GM12878 (cell line): Measurements from ENCODE around the gene IPCEF1. TPM values are rescaled to one million over a fixed set of nuclear protein-coding genes. Genes with fewer than 3 reads are reported as not detected.
A peak's percentile ranks its signal among the peaks of the same experiment; 100 is the strongest.

Source experiments
- BCL11A ChIP-seq: IDR thresholded peaks from 2 replicates; pipeline ENCODE4 v1.6.1; 2011; ENCODE audit warnings: low read depth, low read length
- CREB1 ChIP-seq: IDR thresholded peaks from 2 replicates; pipeline ENCODE4 v1.6.1; 2012; ENCODE audit warnings: low read depth, mild to moderate bottlenecking, inconsistent platforms
- EP300 ChIP-seq, 2 experiments: fragments of 150-350 bp in 1 of 2; IDR thresholded peaks; 2 replicates each; pipeline ENCODE4 v1.6.1; 2011 to 2012; ENCODE audit warnings: low read depth in 2 of 2, low read length in 2 of 2, borderline replicate concordance in 1 of 2, improper control_type of control experiment in 1 of 2, inconsistent platforms in 1 of 2; ENCODE audit not compliant: control insufficient read depth in 1 of 2
- HCFC1 ChIP-seq: fragments of 150-350 bp; IDR thresholded peaks from 2 replicates; pipeline ENCODE4 v1.6.1; 2014; ENCODE audit warnings: low read length
- JUNB ChIP-seq: IDR thresholded peaks from 2 replicates; pipeline ENCODE4 v1.6.1; 2016; ENCODE audit warnings: antibody characterized with exemption, mild to moderate bottlenecking
- KLF5 ChIP-seq: fragments of 450-650 bp; IDR thresholded peaks from 2 replicates; pipeline ENCODE4 v1.6.1; 2014; ENCODE audit warnings: mild to moderate bottlenecking; ENCODE audit not compliant: partially characterized antibody
- MTA3 ChIP-seq: IDR thresholded peaks from 2 replicates; pipeline ENCODE4 v1.6.1; 2012; ENCODE audit warnings: low read length, inconsistent platforms, borderline replicate concordance
- MYB ChIP-seq: fragments of 150-350 bp; IDR thresholded peaks from 2 replicates; pipeline ENCODE4 v1.6.1; 2014; ENCODE audit warnings: mild to moderate bottlenecking, low read depth, low read length, borderline replicate concordance
- NFYA ChIP-seq: IDR thresholded peaks from 2 replicates; pipeline ENCODE4 v1.6.1; 2011; ENCODE audit warnings: low read depth, mild to moderate bottlenecking, low read length, improper control_type of control experiment, borderline replicate concordance
- POLR2AphosphoS2 ChIP-seq: IDR thresholded peaks from 2 replicates; pipeline ENCODE4 v1.6.1; 2011; ENCODE audit warnings: low read depth, mild to moderate bottlenecking, low read length, improper control_type of control experiment, moderate library complexity
- POLR2AphosphoS5 ChIP-seq: IDR thresholded peaks from 2 replicates; pipeline ENCODE4 v1.6.1; 2011; ENCODE audit warnings: mild to moderate bottlenecking, low read length, inconsistent platforms
- SPI1 ChIP-seq: IDR thresholded peaks from 2 replicates; pipeline ENCODE4 v1.6.1; 2011; ENCODE audit warnings: low read depth, mild to moderate bottlenecking, low read length, moderate library complexity, borderline replicate concordance; ENCODE audit not compliant: insufficient read depth
- STAT1 ChIP-seq: fragments of 450-650 bp; conservative IDR thresholded peaks from 2 replicates; pipeline ENCODE4 v1.6.1; 2014; ENCODE audit warnings: antibody characterized with exemption, mild to moderate bottlenecking
- polyA plus RNA-seq, 11 experiments: library from polyadenylated mRNA; depleted of rRNA in 4 of 11; unstranded in 6 of 11; stranded (reverse) in 5 of 11; fragments of >200 nt; fragmentation: Nextera tagmentation in 4 of 11; fragmentation: Illumina TruSeq in 1 of 11; extraction: Ambion mirVana in 4 of 11; extraction: Trizol in 1 of 11; gene quantifications; 1 replicate in 1 of 11; 2 replicates in 10 of 11; pipeline versions ENCODE4 v1.2.1 to v1.2.3, GENCODE V29; 2011 to 2016; ENCODE audit warnings: inconsistent platforms in 2 of 11, missing spikeins in 2 of 11, low read depth in 1 of 11
- total RNA-seq, 4 experiments: library from RNA; depleted of rRNA in 3 of 4; stranded (reverse); fragments of >200 nt in 3 of 4; fragmentation: Illumina TruSeq in 1 of 4; extraction: Trizol in 1 of 4; gene quantifications; 2 replicates each; pipeline versions ENCODE4 v1.2.1 to v1.2.3, GENCODE V29; 2013 to 2021
- TF ChIP-seq, protein P1 (sequence below): IDR thresholded peaks from 2 replicates; pipeline ENCODE4 v1.6.1; 2012; ENCODE audit warnings: mild to moderate bottlenecking, low read depth, low read length
- TF ChIP-seq, protein P2 (sequence below): IDR thresholded peaks from 2 replicates; pipeline ENCODE4 v1.6.1; 2011; ENCODE audit warnings: borderline replicate concordance, low read depth, mild to moderate bottlenecking, moderate library complexity, mixed read lengths, low read length; ENCODE audit not compliant: insufficient read depth; ENCODE audit errors: extremely low read length
- TF ChIP-seq, protein P3 (sequence below): fragments of 450-650 bp; IDR thresholded peaks from 2 replicates; pipeline ENCODE4 v1.6.1; 2014; ENCODE audit warnings: mild to moderate bottlenecking
- TF ChIP-seq, protein P4 (sequence below): fragments of 450-650 bp; formaldehyde crosslinking; IDR thresholded peaks from 2 replicates; pipeline ENCODE4 v1.4.0; 2020; ENCODE audit warnings: mild to moderate bottlenecking, moderate library complexity
- TF ChIP-seq, protein P5 (sequence below): fragments of 450-650 bp; IDR thresholded peaks from 2 replicates; pipeline ENCODE4 v1.6.1; 2016; ENCODE audit warnings: mild to moderate bottlenecking

IPCEF1 gene
- total and polyA plus RNA-seq, 10 of the 15 experiments (the other 5 are each of a cell fraction or from before 2014, with no cell fraction given), result 1.3 to 137 (median 4.2) TPM

DNA sequence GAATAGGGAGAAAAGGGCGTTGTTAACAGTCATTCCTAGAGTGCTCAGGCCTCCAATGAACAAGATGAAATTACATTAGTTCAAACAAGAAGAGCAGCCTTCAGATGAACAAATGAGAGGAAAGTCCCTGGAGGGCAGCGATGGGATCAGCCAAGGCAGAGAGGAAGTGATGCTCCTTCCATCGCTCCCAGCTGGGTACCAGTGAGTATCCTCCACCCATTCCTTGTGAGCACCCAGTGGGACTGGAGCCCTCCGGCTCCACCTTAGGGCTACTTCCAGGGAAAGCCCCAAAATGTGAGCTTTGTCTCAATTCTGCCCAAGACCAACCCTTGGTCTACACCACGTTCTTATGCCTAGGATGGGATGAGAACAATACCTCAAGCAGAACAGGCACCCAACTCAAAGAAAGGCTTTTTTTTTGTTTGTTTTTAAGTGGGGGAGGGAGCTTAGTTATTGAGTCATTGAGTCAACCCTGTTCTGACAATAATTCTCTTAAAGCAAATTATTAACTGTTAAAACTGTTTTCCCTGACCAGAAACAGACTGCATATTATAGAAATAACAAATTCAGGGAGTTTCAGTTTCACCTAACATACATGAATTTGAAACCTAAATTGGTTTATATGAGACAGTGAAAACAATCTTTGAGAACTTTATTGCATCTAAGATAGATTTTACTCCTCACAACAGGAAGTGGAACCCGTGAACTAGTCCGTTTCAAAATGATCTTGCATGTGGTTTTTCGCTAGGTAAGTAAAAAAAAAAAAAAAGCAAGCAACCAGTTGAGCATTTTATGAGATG, 106.9 kb downstream of the IPCEF1 start (continued):
- TF ChIP-seq, protein P1, sequence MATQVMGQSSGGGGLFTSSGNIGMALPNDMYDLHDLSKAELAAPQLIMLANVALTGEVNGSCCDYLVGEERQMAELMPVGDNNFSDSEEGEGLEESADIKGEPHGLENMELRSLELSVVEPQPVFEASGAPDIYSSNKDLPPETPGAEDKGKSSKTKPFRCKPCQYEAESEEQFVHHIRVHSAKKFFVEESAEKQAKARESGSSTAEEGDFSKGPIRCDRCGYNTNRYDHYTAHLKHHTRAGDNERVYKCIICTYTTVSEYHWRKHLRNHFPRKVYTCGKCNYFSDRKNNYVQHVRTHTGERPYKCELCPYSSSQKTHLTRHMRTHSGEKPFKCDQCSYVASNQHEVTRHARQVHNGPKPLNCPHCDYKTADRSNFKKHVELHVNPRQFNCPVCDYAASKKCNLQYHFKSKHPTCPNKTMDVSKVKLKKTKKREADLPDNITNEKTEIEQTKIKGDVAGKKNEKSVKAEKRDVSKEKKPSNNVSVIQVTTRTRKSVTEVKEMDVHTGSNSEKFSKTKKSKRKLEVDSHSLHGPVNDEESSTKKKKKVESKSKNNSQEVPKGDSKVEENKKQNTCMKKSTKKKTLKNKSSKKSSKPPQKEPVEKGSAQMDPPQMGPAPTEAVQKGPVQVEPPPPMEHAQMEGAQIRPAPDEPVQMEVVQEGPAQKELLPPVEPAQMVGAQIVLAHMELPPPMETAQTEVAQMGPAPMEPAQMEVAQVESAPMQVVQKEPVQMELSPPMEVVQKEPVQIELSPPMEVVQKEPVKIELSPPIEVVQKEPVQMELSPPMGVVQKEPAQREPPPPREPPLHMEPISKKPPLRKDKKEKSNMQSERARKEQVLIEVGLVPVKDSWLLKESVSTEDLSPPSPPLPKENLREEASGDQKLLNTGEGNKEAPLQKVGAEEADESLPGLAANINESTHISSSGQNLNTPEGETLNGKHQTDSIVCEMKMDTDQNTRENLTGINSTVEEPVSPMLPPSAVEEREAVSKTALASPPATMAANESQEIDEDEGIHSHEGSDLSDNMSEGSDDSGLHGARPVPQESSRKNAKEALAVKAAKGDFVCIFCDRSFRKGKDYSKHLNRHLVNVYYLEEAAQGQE, result no peak
- peak; percentile 57; the same call in 1 of the 2 replicates for TF ChIP-seq POLR2AphosphoS5
- TF ChIP-seq EP300 (IDR thresholded peaks at IDR 0.05; ENCODE audit: borderline replicate concordance in 1 of 2, control insufficient read depth in 1 of 2, low read depth in 2 of 2, low read length in 2 of 2), result peak; percentile 75 to 94
- TF ChIP-seq MYB, result peak; percentile 83
- TF ChIP-seq NFYA, result no peak
- 0 out of 2 replicates have a peak, but pooled peaks have one; percentile 14 for TF ChIP-seq CREB1
- TF ChIP-seq, protein P2, sequence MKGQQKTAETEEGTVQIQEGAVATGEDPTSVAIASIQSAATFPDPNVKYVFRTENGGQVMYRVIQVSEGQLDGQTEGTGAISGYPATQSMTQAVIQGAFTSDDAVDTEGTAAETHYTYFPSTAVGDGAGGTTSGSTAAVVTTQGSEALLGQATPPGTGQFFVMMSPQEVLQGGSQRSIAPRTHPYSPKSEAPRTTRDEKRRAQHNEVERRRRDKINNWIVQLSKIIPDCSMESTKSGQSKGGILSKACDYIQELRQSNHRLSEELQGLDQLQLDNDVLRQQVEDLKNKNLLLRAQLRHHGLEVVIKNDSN, result no peak
- TF ChIP-seq SPI1, result peak; percentile 87
- TF ChIP-seq POLR2AphosphoS2, result no peak
- TF ChIP-seq STAT1, result no peak
- TF ChIP-seq, protein P3, sequence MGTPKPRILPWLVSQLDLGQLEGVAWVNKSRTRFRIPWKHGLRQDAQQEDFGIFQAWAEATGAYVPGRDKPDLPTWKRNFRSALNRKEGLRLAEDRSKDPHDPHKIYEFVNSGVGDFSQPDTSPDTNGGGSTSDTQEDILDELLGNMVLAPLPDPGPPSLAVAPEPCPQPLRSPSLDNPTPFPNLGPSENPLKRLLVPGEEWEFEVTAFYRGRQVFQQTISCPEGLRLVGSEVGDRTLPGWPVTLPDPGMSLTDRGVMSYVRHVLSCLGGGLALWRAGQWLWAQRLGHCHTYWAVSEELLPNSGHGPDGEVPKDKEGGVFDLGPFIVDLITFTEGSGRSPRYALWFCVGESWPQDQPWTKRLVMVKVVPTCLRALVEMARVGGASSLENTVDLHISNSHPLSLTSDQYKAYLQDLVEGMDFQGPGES, result no peak
- TF ChIP-seq, protein P4, sequence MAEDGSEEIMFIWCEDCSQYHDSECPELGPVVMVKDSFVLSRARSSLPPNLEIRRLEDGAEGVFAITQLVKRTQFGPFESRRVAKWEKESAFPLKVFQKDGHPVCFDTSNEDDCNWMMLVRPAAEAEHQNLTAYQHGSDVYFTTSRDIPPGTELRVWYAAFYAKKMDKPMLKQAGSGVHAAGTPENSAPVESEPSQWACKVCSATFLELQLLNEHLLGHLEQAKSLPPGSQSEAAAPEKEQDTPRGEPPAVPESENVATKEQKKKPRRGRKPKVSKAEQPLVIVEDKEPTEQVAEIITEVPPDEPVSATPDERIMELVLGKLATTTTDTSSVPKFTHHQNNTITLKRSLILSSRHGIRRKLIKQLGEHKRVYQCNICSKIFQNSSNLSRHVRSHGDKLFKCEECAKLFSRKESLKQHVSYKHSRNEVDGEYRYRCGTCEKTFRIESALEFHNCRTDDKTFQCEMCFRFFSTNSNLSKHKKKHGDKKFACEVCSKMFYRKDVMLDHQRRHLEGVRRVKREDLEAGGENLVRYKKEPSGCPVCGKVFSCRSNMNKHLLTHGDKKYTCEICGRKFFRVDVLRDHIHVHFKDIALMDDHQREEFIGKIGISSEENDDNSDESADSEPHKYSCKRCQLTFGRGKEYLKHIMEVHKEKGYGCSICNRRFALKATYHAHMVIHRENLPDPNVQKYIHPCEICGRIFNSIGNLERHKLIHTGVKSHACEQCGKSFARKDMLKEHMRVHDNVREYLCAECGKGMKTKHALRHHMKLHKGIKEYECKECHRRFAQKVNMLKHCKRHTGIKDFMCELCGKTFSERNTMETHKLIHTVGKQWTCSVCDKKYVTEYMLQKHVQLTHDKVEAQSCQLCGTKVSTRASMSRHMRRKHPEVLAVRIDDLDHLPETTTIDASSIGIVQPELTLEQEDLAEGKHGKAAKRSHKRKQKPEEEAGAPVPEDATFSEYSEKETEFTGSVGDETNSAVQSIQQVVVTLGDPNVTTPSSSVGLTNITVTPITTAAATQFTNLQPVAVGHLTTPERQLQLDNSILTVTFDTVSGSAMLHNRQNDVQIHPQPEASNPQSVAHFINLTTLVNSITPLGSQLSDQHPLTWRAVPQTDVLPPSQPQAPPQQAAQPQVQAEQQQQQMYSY (CRISPR knock-in tag), result no peak
- no peak for TF ChIP-seq KLF5
- TF ChIP-seq, protein P5, sequence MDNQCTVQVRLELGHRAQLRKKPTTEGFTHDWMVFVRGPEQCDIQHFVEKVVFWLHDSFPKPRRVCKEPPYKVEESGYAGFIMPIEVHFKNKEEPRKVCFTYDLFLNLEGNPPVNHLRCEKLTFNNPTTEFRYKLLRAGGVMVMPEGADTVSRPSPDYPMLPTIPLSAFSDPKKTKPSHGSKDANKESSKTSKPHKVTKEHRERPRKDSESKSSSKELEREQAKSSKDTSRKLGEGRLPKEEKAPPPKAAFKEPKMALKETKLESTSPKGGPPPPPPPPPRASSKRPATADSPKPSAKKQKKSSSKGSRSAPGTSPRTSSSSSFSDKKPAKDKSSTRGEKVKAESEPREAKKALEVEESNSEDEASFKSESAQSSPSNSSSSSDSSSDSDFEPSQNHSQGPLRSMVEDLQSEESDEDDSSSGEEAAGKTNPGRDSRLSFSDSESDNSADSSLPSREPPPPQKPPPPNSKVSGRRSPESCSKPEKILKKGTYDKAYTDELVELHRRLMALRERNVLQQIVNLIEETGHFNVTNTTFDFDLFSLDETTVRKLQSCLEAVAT, result 0 out of 2 replicates have a peak, but pooled peaks have one; percentile 25
- TF ChIP-seq BCL11A, result peak; percentile 43; the same call in 1 of the 2 replicates
- TF ChIP-seq MTA3, result no peak
- TF ChIP-seq JUNB, result peak; percentile 35; the same call in 1 of the 2 replicates
- TF ChIP-seq HCFC1, result no peak
